Measurements from ENCODE around the gene SAC3D1. TPM values are rescaled to one million over a fixed set of nuclear protein-coding genes. Genes with fewer than 3 reads are reported as not detected.
A peak's percentile ranks its signal among the peaks of the same experiment; 100 is the strongest.

SAC3D1 gene
- total and polyA plus RNA-seq, 9 of the 15 experiments (the other 6 are each of a cell fraction or from before 2014, with no cell fraction given): 0.20 to 35.2 (median 5.8) TPM

- TF ChIP-seq, protein P1, sequence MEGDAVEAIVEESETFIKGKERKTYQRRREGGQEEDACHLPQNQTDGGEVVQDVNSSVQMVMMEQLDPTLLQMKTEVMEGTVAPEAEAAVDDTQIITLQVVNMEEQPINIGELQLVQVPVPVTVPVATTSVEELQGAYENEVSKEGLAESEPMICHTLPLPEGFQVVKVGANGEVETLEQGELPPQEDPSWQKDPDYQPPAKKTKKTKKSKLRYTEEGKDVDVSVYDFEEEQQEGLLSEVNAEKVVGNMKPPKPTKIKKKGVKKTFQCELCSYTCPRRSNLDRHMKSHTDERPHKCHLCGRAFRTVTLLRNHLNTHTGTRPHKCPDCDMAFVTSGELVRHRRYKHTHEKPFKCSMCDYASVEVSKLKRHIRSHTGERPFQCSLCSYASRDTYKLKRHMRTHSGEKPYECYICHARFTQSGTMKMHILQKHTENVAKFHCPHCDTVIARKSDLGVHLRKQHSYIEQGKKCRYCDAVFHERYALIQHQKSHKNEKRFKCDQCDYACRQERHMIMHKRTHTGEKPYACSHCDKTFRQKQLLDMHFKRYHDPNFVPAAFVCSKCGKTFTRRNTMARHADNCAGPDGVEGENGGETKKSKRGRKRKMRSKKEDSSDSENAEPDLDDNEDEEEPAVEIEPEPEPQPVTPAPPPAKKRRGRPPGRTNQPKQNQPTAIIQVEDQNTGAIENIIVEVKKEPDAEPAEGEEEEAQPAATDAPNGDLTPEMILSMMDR (IDR thresholded peaks at IDR 0.05 in 2 of 3, conservative IDR thresholded peaks at IDR 0.05 in 1 of 3; ENCODE audit: insufficient read depth in 2 of 3, low read depth in 1 of 3, low read length in 3 of 3): peak; percentile 53 to 76 (median 69)
- TF ChIP-seq DPF2 (IDR thresholded peaks at IDR 0.05) (no peak; the same call in 1 of the 2 replicates), NFE2L1 (tag; IDR thresholded peaks at IDR 0.05; ENCODE audit: borderline replicate concordance, low read depth) (no peak), EWSR1 (IDR thresholded peaks at IDR 0.05; ENCODE audit: borderline replicate concordance, low read depth, partially characterized antibody) (no peak), GABPB2 (CRISPR knock-in tag; conservative IDR thresholded peaks at IDR 0.05) (no peak; the same call in 1 of the 2 replicates), ZZZ3 (IDR thresholded peaks at IDR 0.05) (no peak), RBM25 (IDR thresholded peaks at IDR 0.05; ENCODE audit: low read depth, low read length, severe bottlenecking) (peak; percentile 29), ZNF384 (IDR thresholded peaks at IDR 0.05; ENCODE audit: low read depth, low read length) (peak; percentile 50; the same call in 1 of the 2 replicates), PRPF4 (IDR thresholded peaks at IDR 0.05; ENCODE audit: insufficient read depth, low read depth, low read length, poor library complexity, severe bottlenecking) (no peak), ZNF232 (CRISPR knock-in tag; IDR thresholded peaks at IDR 0.05) (0 out of 2 replicates have a peak, but pooled peaks have one; percentile 58)
- TF ChIP-seq, protein P2, sequence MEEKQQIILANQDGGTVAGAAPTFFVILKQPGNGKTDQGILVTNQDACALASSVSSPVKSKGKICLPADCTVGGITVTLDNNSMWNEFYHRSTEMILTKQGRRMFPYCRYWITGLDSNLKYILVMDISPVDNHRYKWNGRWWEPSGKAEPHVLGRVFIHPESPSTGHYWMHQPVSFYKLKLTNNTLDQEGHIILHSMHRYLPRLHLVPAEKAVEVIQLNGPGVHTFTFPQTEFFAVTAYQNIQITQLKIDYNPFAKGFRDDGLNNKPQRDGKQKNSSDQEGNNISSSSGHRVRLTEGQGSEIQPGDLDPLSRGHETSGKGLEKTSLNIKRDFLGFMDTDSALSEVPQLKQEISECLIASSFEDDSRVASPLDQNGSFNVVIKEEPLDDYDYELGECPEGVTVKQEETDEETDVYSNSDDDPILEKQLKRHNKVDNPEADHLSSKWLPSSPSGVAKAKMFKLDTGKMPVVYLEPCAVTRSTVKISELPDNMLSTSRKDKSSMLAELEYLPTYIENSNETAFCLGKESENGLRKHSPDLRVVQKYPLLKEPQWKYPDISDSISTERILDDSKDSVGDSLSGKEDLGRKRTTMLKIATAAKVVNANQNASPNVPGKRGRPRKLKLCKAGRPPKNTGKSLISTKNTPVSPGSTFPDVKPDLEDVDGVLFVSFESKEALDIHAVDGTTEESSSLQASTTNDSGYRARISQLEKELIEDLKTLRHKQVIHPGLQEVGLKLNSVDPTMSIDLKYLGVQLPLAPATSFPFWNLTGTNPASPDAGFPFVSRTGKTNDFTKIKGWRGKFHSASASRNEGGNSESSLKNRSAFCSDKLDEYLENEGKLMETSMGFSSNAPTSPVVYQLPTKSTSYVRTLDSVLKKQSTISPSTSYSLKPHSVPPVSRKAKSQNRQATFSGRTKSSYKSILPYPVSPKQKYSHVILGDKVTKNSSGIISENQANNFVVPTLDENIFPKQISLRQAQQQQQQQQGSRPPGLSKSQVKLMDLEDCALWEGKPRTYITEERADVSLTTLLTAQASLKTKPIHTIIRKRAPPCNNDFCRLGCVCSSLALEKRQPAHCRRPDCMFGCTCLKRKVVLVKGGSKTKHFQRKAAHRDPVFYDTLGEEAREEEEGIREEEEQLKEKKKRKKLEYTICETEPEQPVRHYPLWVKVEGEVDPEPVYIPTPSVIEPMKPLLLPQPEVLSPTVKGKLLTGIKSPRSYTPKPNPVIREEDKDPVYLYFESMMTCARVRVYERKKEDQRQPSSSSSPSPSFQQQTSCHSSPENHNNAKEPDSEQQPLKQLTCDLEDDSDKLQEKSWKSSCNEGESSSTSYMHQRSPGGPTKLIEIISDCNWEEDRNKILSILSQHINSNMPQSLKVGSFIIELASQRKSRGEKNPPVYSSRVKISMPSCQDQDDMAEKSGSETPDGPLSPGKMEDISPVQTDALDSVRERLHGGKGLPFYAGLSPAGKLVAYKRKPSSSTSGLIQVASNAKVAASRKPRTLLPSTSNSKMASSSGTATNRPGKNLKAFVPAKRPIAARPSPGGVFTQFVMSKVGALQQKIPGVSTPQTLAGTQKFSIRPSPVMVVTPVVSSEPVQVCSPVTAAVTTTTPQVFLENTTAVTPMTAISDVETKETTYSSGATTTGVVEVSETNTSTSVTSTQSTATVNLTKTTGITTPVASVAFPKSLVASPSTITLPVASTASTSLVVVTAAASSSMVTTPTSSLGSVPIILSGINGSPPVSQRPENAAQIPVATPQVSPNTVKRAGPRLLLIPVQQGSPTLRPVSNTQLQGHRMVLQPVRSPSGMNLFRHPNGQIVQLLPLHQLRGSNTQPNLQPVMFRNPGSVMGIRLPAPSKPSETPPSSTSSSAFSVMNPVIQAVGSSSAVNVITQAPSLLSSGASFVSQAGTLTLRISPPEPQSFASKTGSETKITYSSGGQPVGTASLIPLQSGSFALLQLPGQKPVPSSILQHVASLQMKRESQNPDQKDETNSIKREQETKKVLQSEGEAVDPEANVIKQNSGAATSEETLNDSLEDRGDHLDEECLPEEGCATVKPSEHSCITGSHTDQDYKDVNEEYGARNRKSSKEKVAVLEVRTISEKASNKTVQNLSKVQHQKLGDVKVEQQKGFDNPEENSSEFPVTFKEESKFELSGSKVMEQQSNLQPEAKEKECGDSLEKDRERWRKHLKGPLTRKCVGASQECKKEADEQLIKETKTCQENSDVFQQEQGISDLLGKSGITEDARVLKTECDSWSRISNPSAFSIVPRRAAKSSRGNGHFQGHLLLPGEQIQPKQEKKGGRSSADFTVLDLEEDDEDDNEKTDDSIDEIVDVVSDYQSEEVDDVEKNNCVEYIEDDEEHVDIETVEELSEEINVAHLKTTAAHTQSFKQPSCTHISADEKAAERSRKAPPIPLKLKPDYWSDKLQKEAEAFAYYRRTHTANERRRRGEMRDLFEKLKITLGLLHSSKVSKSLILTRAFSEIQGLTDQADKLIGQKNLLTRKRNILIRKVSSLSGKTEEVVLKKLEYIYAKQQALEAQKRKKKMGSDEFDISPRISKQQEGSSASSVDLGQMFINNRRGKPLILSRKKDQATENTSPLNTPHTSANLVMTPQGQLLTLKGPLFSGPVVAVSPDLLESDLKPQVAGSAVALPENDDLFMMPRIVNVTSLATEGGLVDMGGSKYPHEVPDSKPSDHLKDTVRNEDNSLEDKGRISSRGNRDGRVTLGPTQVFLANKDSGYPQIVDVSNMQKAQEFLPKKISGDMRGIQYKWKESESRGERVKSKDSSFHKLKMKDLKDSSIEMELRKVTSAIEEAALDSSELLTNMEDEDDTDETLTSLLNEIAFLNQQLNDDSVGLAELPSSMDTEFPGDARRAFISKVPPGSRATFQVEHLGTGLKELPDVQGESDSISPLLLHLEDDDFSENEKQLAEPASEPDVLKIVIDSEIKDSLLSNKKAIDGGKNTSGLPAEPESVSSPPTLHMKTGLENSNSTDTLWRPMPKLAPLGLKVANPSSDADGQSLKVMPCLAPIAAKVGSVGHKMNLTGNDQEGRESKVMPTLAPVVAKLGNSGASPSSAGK (IDR thresholded peaks at IDR 0.05): peak; percentile 97
Measured at GRCh38 chr11:65027213-65028067, 13.6 kb upstream of the SAC3D1 start, which contains the start of gene SNX15 (continued).
